GM23338 (cell line): ENCODE results near the gene CDK16. TPM values are rescaled to one million over a fixed set of nuclear protein-coding genes. Genes with fewer than 3 reads are reported as not detected.

Experiments used
- ATAC-seq: fragments of 200-7000 bp; cut with Tn5 transposase; 3 replicates; pipeline ENCODE4 v1.9.1; 2020
- DNase-seq: peaks from one replicate; pipeline ENCODE4 v3.0.0-alpha.2; 2015; ENCODE audit warnings: low spot score
- H2AFZ ChIP-seq: fragments of 200-600 bp; sonication (generic); 2 replicates; pipeline ENCODE4 v1.8.0; 2016; ENCODE audit warnings: antibody characterized with exemption, mild to moderate bottlenecking, moderate library complexity
- H3F3A ChIP-seq: fragments of 200-600 bp; sonication (generic); replicated peaks from 2 replicates; pipeline ENCODE4 v1.8.0; 2017; ENCODE audit warnings: antibody characterized with exemption, mixed run types, low read depth
- H3K27ac ChIP-seq: fragments of 200-600 bp; sonication (generic); 2 replicates; pipeline ENCODE4 v1.6.1; 2016; ENCODE audit warnings: low read depth
- H3K27me3 ChIP-seq: fragments of 200-600 bp; sonication (generic); 2 replicates; pipeline ENCODE4 v1.8.0; 2016; ENCODE audit warnings: mild to moderate bottlenecking, mixed run types, moderate library complexity; ENCODE audit not compliant: insufficient read depth
- H3K36me3 ChIP-seq: fragments of 200-600 bp; sonication (generic); 2 replicates; pipeline ENCODE4 v1.8.0; 2016; ENCODE audit warnings: mild to moderate bottlenecking; ENCODE audit not compliant: insufficient read depth
- H3K4me1 ChIP-seq: fragments of 200-600 bp; sonication (generic); 2 replicates; pipeline ENCODE4 v1.8.0; 2016; ENCODE audit warnings: mild to moderate bottlenecking, moderate library complexity; ENCODE audit not compliant: insufficient read depth
- H3K4me2 ChIP-seq: fragments of 200-600 bp; sonication (generic); 2 replicates; pipeline ENCODE4 v1.7.1; 2017; ENCODE audit warnings: mixed run types
- H3K4me3 ChIP-seq: fragments of 200-600 bp; sonication (generic); 2 replicates; pipeline ENCODE4 v1.6.1; 2016; ENCODE audit warnings: mixed run types
- H3K79me2 ChIP-seq: fragments of 200-600 bp; sonication (generic); replicated peaks from 2 replicates; pipeline ENCODE4 v1.8.0; 2017; ENCODE audit warnings: mild to moderate bottlenecking; ENCODE audit not compliant: insufficient read depth
- H3K9me2 ChIP-seq: fragments of 200-600 bp; sonication (generic); 2 replicates; pipeline ENCODE4 v1.8.0; 2017; ENCODE audit not compliant: insufficient read depth
- H4K20me1 ChIP-seq: fragments of 200-600 bp; sonication (generic); replicated peaks from 2 replicates; pipeline ENCODE4 v1.8.0; 2017; ENCODE audit warnings: mild to moderate bottlenecking; ENCODE audit not compliant: insufficient read depth
- H3K27ac Mint-ChIP-seq: 2 replicates; pipeline ENCODE4 v1.8.0; 2020; ENCODE audit warnings: inconsistent platforms, mild to moderate bottlenecking, moderate library complexity, mixed read lengths
- H3K27me3 Mint-ChIP-seq: 3 replicates; pipeline ENCODE4 v1.8.0; 2022; ENCODE audit warnings: low read depth, mild to moderate bottlenecking, moderate library complexity, mixed read lengths, inconsistent platforms; ENCODE audit not compliant: insufficient read depth, poor library complexity
- H3K36me3 Mint-ChIP-seq: 3 replicates; pipeline ENCODE4 v1.8.0; 2021; ENCODE audit warnings: low read depth, mild to moderate bottlenecking, inconsistent platforms, moderate library complexity, mixed read lengths
- H3K4me1 Mint-ChIP-seq: 3 replicates; pipeline ENCODE4 v1.8.0; 2020; ENCODE audit warnings: mild to moderate bottlenecking, inconsistent platforms, mixed read lengths
- H3K4me3 Mint-ChIP-seq: 3 replicates; pipeline ENCODE4 v1.8.0; 2021; ENCODE audit warnings: moderate library complexity, mild to moderate bottlenecking, inconsistent platforms, mixed read lengths
- H3K9me3 Mint-ChIP-seq: 3 replicates; pipeline ENCODE4 v1.8.0; 2020; ENCODE audit warnings: moderate library complexity, mild to moderate bottlenecking, inconsistent platforms, mixed read lengths
- CREB1 ChIP-seq: fragments of 250-450 bp; sonication (Bioruptor Pico); IDR thresholded peaks from 2 replicates; pipeline ENCODE4 v1.5.0; 2020; ENCODE audit warnings: low read depth, mild to moderate bottlenecking, moderate library complexity
- EZH2 ChIP-seq: fragments of 200-600 bp; sonication (generic); IDR thresholded peaks from one replicate; pipeline ENCODE4 v1.8.0; 2017; ENCODE audit warnings: antibody characterized with exemption, mild to moderate bottlenecking, low read depth; ENCODE audit not compliant: unreplicated experiment
- EZH2phosphoT487 ChIP-seq: fragments of 200-600 bp; sonication (generic); IDR thresholded peaks from one replicate; pipeline ENCODE4 v1.8.1; 2018; ENCODE audit warnings: antibody characterized with exemption; ENCODE audit not compliant: unreplicated experiment
- JUNB ChIP-seq: IDR thresholded peaks from one replicate; pipeline ENCODE4 v1.6.1; 2016; ENCODE audit warnings: antibody characterized with exemption; ENCODE audit not compliant: unreplicated experiment
- NANOG ChIP-seq: IDR thresholded peaks from 2 replicates; pipeline ENCODE4 v1.6.1; 2016; ENCODE audit warnings: antibody characterized with exemption, borderline replicate concordance
- POLR2AphosphoS5 ChIP-seq: IDR thresholded peaks from 2 replicates; pipeline ENCODE4 v1.6.1; 2016; ENCODE audit warnings: antibody characterized with exemption, low read depth
- STAT1 ChIP-seq: IDR thresholded peaks from one replicate; pipeline ENCODE4 v1.6.1; 2016; ENCODE audit warnings: antibody characterized with exemption; ENCODE audit not compliant: unreplicated experiment
- ZNF114 ChIP-seq: fragments of 250-450 bp; sonication (Bioruptor Pico); IDR thresholded peaks from 2 replicates; pipeline ENCODE4 v1.5.0; 2020; ENCODE audit warnings: mild to moderate bottlenecking, moderate library complexity
- ZNF331 ChIP-seq: fragments of 250-450 bp; sonication (Bioruptor Pico); IDR thresholded peaks from 2 replicates; pipeline ENCODE4 v1.5.0; 2020; ENCODE audit warnings: low read depth, mild to moderate bottlenecking, moderate library complexity
- ZNF462 ChIP-seq: fragments of 250-450 bp; sonication (Bioruptor Pico); IDR thresholded peaks from 2 replicates; pipeline ENCODE4 v1.5.0; 2020; ENCODE audit warnings: mild to moderate bottlenecking, moderate library complexity
- polyA plus RNA-seq: library from polyadenylated mRNA; unstranded; fragments of >200 nt; fragmentation: Nextera tagmentation; extraction: Ambion mirVana; gene quantifications from 2 replicates; pipeline ENCODE4 v1.2.1, GENCODE V29; 2016
- total RNA-seq: library from RNA; depleted of rRNA; stranded (reverse); fragments of >200 nt; shearing (Covaris generic); gene quantifications from 2 replicates; pipeline ENCODE4 v1.2.3, GENCODE V29; 2014
- TF ChIP-seq, protein P1 (sequence below), 2 experiments: fragments of 200-600 bp in 1 of 2; sonication (generic) in 1 of 2; conservative IDR thresholded peaks; 2 replicates each; pipeline versions ENCODE4 v1.5.1 to v1.6.1; 2016 to 2017; ENCODE audit warnings: antibody characterized with exemption in 2 of 2, low read depth in 2 of 2, mild to moderate bottlenecking in 2 of 2, moderate library complexity in 1 of 2
- TF ChIP-seq, protein P2 (sequence below): IDR thresholded peaks from one replicate; pipeline ENCODE4 v1.6.1; 2018; ENCODE audit warnings: antibody characterized with exemption; ENCODE audit not compliant: unreplicated experiment

CDK16 gene
- total and polyA plus RNA-seq, 2 experiments from 2014 or later, result 58.9 to 158 TPM

- Histone ChIP-seq H3K4me1 (peaks cover 4% of the 10 kb centered on the region), H3K27ac (no peak overlapping the region), H3F3A (no peaks in the 10 kb centered on the region), H3K27me3 (no peaks in the 10 kb centered on the region), H2AFZ (no peak overlapping the region), H3K4me2 (no peak overlapping the region), H3K4me3 (no peak overlapping the region), H3K9me2 (no peaks in the 10 kb centered on the region), H3K36me3 (no peaks in the 10 kb centered on the region), H4K20me1 (no peaks in the 10 kb centered on the region), H3K79me2 (peaks cover 24% of the 10 kb centered on the region)
- peaks cover 4% of the 10 kb centered on the region for H3K27me3 Mint-ChIP-seq
- DNase-seq (no peak), ATAC-seq (no peak)
- H3K27ac Mint-ChIP-seq, result no peak overlapping the region
- no peak overlapping the region for H3K4me3 Mint-ChIP-seq
- TF ChIP-seq JUNB (no peak), CREB1 (CRISPR knock-in tag) (no peak), STAT1 (no peak), ZNF462 (CRISPR knock-in tag) (no peak), NANOG (no peak), EZH2 (no peak), ZNF331 (no peak), ZNF114 (CRISPR knock-in tag) (no peak), POLR2AphosphoS5 (no peak), EZH2phosphoT487 (no peak)
- TF ChIP-seq, protein P1, sequence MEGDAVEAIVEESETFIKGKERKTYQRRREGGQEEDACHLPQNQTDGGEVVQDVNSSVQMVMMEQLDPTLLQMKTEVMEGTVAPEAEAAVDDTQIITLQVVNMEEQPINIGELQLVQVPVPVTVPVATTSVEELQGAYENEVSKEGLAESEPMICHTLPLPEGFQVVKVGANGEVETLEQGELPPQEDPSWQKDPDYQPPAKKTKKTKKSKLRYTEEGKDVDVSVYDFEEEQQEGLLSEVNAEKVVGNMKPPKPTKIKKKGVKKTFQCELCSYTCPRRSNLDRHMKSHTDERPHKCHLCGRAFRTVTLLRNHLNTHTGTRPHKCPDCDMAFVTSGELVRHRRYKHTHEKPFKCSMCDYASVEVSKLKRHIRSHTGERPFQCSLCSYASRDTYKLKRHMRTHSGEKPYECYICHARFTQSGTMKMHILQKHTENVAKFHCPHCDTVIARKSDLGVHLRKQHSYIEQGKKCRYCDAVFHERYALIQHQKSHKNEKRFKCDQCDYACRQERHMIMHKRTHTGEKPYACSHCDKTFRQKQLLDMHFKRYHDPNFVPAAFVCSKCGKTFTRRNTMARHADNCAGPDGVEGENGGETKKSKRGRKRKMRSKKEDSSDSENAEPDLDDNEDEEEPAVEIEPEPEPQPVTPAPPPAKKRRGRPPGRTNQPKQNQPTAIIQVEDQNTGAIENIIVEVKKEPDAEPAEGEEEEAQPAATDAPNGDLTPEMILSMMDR (conservative IDR thresholded peaks at IDR 0.05; ENCODE audit: low read depth in 2 of 2), result no peak
- TF ChIP-seq, protein P2, sequence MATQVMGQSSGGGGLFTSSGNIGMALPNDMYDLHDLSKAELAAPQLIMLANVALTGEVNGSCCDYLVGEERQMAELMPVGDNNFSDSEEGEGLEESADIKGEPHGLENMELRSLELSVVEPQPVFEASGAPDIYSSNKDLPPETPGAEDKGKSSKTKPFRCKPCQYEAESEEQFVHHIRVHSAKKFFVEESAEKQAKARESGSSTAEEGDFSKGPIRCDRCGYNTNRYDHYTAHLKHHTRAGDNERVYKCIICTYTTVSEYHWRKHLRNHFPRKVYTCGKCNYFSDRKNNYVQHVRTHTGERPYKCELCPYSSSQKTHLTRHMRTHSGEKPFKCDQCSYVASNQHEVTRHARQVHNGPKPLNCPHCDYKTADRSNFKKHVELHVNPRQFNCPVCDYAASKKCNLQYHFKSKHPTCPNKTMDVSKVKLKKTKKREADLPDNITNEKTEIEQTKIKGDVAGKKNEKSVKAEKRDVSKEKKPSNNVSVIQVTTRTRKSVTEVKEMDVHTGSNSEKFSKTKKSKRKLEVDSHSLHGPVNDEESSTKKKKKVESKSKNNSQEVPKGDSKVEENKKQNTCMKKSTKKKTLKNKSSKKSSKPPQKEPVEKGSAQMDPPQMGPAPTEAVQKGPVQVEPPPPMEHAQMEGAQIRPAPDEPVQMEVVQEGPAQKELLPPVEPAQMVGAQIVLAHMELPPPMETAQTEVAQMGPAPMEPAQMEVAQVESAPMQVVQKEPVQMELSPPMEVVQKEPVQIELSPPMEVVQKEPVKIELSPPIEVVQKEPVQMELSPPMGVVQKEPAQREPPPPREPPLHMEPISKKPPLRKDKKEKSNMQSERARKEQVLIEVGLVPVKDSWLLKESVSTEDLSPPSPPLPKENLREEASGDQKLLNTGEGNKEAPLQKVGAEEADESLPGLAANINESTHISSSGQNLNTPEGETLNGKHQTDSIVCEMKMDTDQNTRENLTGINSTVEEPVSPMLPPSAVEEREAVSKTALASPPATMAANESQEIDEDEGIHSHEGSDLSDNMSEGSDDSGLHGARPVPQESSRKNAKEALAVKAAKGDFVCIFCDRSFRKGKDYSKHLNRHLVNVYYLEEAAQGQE, result no peak
- peaks cover 10% of the 10 kb centered on the region; the same call in 2 of the 3 replicates for H3K4me1 Mint-ChIP-seq
- H3K9me3 Mint-ChIP-seq, result no peaks in the 10 kb centered on the region; the same call in 1 of the 3 replicates
- peaks cover 18% of the 10 kb centered on the region for H3K36me3 Mint-ChIP-seq
Measured at GRCh38 chrX:47231167-47231566, 12.7 kb downstream of the CDK16 start.
